Hematopoietic multipotent progenitor cell treated with erythropoietin and hydrocortisone succinate and interleukin-3 and kit ligand, for 8 days (in vitro differentiated cells): ENCODE results near the gene ZER1.
A peak's percentile ranks its signal among the peaks of the same experiment; 100 is the strongest.
"Not testable (repeated sequence)": the region's sequence is repeated elsewhere in the genome, so short reads cannot be mapped to it uniquely, and the experiment has no call there.

ENCODE experiments used
- DNase-seq: peaks from one replicate; pipeline ENCODE4 v3.0.0-alpha.2; 2015

The ZER1 gene

DNA sequence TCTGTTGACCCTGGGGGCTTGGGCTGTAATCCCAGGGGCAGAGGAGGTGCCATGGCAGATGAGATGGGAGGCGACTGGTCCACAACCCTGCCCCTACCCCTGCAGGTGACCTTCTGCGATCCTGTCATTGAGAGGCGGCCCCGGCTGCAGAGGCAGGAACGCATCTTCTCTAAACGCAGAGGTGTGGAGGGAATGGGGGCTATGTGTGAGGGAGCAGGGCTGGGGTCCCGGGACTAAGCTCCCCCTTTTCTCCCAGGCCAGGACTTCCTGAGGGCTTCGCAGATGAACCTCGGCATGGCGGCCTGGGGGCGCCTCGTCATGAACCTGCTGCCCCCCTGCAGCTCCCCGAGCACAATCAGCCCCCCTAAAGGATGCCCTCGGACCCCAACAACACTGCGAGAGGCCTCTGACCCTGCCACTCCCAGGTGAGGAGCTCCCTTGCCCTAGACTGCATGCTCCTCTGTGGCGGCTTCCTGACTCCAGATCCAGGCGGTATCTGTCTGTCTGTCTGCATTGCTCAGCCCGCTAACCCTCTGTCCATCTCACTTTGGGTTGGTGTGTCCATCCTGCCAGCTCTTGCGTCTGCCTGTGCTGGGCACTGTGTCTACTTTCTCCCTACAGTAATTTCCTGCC is 57.7 kb downstream of the ZER1 start:
- no peak for DNase-seq

GRCh38 chr9:128713411-128713780 is 58.3 kb downstream of the ZER1 start:
- no peak for DNase-seq

DNA sequence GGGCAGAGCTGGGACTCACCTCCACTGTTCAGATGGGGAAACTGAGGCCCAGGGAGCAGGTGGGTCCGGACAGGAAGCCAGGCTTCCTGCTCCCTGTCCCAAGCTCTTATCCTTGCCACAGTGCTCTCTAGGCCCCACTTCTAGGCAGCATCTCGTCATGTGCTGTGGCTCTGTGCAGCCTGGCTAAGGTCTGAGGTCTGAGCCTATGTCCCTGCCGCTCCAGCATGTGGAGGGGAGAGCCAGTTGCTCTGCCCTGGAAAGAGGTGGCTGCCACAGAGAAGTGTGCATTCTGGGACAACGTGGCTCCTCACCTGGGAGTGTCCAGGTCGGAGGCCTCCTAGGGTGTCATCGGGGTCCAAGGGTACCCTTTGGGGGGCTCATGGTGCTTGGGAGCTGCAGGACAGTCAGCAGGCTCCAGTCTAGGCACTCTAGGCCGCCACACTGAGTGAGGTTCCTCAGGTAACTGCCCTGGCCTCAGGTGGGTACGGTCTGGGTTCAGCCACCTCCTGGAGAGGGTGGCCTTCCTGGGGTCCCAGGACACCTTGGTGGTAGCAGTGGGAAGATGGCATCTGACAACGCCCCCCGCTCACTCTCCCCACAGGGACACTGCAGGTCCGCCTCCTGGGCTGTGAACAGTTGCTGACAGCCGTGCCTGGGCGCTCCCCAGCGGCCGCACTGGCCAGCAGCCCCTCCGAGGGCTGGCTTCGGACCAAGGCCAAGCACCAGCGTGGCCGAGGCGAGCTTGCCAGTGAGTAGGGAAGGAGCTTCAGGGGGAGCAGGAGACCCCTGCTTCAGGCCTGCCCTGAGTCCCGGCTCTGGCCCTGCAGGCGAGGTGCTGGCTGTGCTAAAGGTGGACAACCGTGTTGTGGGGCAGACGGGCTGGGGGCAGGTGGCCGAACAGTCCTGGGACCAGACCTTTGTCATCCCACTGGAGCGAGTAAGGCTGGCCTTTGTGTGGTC is 59.0 kb downstream of the ZER1 start:
- DNase-seq, result no peak

DNA sequence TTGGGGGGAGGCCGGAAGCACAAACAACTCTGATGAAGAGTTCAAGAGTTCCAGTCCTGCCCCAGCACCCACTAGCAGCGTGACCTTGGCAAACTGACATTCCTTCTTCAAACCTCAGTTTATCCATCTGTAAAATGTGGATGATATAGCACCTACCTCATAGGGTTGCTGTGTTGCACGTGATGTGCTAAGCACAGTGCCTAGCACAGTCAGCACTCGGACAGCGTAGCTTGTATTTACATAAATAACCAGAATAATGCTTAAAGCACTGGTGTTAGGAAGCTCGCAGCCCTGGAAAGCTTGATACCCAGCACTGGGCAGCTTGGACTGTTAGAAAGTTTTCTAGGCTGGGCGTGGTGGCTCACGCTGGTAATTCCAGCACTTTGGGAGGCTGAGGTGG is 64.3 kb downstream of the ZER1 start:
- no peak for DNase-seq

GRCh38 chr9:128706671-128707381 is 64.9 kb downstream of the ZER1 start:
- DNase-seq, result no peak

GRCh38 chr9:128706045-128706444 is 65.7 kb downstream of the ZER1 start:
- no peak for DNase-seq

DNA sequence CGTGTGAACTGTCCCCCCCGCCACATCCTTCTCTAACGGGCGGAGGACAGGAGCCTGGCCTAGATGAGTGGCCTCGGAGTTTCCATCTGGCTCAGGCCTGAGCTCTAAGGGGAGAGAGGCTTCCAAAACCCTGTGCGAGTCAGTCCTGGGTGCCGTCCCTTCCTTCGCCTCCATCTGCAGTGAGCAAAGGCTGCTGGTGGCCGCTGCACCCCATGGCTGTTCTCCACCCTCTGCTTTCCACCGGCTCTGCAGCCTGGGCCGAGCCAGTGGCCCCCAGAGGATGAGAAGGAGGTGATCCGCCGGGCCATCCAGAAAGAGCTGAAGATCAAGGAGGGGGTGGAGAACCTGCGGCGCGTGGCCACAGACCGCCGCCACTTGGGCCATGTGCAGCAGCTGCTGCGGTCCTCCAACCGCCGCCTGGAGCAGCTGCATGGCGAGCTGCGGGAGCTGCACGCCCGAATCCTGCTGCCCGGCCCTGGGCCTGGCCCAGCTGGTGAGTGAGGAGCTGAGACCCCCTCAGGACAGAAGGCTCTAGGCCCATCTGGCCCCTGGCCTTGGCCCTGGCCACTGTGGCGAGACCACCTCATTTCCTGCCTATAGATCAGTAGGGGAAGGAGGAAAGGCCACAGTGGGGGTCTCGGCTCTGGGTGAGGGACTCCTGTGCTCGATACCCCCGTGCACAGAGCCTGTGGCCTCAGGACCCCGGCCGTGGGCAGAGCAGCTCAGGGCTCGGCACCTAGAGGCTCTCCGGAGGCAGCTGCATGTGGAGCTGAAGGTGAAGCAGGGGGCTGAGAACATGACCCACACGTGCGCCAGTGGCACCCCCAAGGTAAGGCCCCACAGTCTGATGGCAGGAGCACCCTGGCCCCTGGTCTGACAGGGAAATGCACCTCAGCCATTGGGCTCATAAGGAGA is 66.4 kb downstream of the ZER1 start:
- no peak for DNase-seq

GRCh38 chr9:128704356-128704670 is 67.4 kb downstream of the ZER1 start:
- no peak for DNase-seq

DNA sequence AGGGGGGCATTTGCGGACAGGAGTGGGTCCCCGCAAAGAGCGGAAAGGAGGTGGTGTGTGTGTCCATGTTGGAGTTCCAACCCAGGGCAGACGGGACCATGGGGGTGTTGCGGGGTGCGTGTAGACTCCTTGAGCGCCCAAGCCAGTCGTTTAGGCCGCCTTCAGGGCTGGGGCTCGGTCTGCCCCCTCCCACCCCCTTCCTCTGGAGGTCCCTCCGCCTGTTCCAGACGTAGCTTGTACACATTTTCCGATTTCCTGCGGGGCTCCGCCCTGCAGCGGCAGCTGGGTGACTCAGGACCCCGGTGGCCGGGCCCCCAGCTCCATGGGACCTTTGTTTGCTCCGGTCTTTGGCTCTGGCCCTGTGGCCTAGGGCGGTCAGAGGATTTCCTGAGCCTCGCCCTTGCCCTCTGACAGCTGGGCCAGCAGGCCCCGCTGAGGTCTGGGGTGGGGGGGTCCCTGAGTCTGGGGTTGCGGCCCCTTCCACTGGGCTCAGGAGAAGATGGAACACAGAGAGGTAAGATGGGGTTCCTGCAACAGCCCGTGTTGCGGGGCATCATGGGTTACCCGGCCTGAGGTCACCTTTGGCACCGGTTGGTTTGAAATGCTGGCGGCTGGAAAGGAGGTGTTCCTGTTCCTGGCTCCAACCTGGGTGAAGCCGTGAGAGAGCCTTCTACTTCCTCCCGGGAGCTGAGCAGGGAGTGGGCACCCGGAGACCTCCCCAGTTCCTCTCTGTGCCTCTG is 67.9 kb downstream of the ZER1 start:
- no peak for DNase-seq

GRCh38 chr9:128702949-128703615 is 68.6 kb downstream of the ZER1 start:
- peak; percentile 48 for DNase-seq

DNA sequence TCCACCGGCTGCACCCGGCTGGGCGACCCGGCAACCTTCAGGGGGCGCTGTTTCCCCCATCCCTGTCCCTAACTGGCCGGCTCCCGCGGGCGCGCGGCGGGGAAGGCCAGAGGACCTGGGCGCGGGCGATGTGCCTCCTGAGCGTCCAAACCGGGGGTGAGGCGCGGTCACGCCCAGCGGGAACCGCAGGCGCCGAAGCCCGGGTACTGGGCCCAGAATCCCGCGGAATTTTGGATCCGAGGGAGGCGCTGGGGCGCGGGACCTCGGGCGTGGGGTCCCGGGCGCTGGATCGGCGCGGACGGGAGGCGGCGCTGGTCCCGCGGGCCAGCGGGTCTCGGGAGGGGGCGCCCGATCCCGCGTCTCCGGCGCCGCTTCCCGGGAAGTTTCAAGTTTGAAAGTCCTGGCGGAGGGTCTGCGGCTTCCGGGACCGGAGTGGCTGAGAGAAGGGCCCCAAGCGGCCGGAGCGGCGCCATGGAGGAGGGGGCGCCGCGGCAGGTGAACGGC is 69.2 kb downstream of the ZER1 start, which contains the start of gene PKN3:
Gene PKN3 (plus strand): TSS at position 59 of the 504 bp plus-strand sequence. CDS start 413 bp downstream, at position 472.
- peak; percentile 85 for DNase-seq

- DNase-seq, result no peak
These were observed 70.4 kb downstream of the ZER1 start for GRCh38 chr9:128701227-128701854.

DNA sequence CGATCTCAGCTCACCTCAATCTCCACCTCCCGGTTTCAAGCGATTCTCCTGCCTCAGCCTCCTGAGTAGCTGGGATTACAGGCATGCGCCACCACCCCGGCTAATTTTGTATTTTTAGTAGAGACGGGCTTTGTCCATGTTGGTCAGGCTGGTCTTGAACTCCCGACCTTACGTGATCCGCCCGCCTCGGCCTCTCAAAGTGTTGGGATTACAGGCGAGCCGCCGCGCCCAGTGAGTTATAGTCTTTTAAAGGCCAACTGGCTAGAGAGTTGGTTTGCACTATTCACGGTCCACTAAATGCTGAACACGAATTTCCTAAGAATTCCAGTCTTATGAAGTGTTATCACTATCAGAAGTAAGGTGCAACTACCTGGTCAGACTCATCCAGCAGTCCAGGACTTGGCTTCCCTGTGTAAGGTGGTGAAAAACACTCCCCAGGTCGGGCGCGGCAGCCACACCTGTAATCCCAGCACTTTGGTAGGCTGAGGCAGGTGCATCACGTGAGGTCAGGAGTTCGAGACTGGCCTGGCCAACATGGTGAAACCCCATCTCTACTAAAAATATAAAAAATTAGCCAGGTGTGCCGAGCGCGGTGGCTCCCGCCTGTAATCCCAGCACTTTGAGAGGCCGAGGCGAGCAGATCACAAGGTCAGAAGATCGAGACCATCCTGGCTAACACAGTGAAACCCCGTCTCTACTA is 72.5 kb downstream of the ZER1 start:
- DNase-seq, result not testable (repeated sequence)

DNA sequence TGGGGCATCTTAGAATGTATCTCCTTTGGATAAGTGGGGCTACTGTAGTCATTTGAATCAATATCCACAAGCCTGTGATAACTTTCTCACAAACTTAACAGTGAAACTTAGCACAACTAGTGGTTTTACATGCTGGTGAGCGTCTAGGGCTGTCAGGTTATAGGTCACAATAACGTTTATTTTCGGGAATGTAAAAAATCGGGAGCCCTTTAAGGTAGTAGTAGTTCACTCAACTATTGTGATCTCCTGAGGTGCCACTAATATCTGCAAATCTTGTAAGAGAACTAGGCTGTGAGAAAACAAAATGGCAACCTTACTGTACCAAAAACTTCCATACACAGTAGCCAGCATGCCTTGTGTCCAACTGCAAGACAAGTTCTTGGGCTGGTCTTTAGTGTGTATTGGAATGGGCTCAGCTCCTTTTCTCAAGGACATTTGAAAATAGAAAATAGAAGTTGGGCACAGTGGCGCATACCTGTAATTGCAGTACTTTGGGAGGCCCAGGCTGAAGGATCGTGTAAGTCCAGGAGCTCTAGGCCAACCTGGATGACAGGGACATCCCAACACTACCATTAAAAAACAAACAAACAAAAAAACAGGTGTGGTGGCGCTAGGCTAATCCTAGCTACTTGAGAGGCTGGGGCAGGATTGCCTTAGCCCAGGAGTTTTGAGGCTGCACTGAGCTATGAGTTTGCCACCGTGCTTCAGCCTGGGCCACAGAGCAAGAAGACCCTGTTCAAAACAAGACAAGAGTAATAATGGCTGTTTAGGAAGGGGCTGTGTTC is 74.6 kb downstream of the ZER1 start:
- DNase-seq, result no peak

DNA sequence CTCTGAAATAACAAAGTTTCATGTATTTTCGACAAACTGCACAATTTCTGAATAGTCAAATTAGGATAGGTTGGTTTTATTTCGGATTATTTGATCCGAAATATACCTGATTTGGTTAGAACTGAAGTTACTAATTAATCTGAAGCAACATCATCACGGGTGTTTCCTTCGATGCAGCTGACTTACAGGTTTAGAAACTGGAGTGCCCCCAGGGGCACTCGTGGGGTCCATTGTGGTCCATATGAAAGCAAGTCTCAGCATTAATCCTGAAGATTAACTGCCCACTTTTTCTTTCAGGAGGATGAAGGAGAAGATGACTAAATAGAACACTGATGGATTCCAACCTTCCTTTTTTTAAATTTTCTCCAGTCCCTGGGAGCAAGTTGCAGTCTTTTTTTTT is 77.4 kb downstream of the ZER1 start:
- no peak for DNase-seq

GRCh38 chr9:128693738-128694137 is 78.0 kb downstream of the ZER1 start:
- DNase-seq, result not testable (repeated sequence)

GRCh38 chr9:128690684-128691034 is 81.1 kb downstream of the ZER1 start:
- no peak for DNase-seq

DNA sequence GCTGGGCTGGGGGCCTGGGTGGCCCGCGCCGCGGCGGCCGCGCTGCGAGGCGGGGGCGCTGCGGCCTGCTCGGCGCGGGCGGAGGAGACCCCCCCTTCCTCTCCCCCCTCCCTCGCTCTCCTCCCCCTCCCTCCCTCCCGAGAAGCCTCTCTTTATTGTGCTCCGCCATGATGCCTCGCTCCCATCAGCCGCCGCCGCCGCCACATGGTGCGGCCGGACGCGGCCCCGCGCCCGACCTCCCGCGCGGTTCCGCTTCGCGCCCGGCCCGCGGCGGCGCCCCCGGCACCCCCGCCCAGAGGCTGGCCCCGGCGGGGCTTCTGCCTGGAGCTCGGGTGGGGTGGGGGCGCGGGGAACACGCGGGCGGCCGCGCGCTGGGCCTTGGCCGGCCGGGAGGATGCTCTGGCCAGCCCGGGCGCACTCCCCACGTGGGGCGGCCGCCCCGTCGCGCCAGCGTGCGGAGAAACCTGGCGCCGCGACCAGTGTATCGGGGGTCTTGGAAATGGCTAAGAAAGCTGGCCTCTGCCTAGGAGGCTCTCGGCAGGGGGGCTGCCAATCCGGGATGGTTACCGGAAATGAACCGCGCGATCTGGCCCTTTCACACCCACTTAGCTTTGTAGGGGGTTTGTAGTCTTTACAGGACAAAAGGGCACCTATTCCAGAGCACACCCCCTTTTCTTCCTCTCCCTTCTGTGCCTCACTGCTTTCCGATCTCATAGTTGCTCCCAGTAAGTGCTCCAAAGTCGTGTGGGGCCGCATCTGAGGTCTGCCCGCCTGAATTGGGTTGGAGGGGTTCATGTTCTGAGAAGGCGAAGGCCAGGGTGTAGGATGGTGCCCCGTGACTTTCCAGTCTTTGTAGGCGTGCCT is 81.7 kb downstream of the ZER1 start:
- DNase-seq, result peak; percentile 46
